C4-2B (cell line): ENCODE data around the gene ZDHHC14.

ENCODE experiments used
- ZFX ChIP-seq: fragments of 450-650 bp; IDR thresholded peaks from 2 replicates; pipeline ENCODE4 v1.6.1; 2017
- TF ChIP-seq, protein P1 (sequence below): fragments of 450-650 bp; conservative IDR thresholded peaks from 2 replicates; pipeline ENCODE4 v1.5.1; 2017; ENCODE audit warnings: mild to moderate bottlenecking

DNA sequence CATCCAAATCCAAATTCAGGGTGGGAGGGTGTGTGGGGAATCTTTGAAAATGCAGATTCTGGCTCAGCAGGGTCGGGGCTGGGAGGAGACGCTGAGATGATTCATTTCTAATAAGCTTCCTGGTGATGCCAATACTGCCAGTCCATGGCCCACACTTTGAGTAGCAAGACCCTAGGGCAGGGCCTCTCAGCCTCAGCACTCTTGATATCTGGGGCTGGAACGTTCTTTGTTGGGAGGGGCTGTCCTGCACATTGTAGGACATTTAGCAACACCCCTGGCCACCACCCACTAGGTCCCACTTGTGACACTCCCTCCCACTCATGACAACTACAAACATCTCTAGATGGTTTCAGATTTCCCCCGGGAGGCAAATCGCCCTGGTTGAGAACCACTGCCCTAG lies 191.0 kb downstream of the ZDHHC14 start:
- TF ChIP-seq ZFX: no peak
- TF ChIP-seq, protein P1, sequence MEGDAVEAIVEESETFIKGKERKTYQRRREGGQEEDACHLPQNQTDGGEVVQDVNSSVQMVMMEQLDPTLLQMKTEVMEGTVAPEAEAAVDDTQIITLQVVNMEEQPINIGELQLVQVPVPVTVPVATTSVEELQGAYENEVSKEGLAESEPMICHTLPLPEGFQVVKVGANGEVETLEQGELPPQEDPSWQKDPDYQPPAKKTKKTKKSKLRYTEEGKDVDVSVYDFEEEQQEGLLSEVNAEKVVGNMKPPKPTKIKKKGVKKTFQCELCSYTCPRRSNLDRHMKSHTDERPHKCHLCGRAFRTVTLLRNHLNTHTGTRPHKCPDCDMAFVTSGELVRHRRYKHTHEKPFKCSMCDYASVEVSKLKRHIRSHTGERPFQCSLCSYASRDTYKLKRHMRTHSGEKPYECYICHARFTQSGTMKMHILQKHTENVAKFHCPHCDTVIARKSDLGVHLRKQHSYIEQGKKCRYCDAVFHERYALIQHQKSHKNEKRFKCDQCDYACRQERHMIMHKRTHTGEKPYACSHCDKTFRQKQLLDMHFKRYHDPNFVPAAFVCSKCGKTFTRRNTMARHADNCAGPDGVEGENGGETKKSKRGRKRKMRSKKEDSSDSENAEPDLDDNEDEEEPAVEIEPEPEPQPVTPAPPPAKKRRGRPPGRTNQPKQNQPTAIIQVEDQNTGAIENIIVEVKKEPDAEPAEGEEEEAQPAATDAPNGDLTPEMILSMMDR: no peak
